Transverse colon (tissue), 4 donors: Measurements from ENCODE around the gene PKIB. TPM values are rescaled to one million over a fixed set of nuclear protein-coding genes. Genes with fewer than 3 reads are reported as not detected.

Experiments used
- DNase-seq: peaks from one replicate; pipeline ENCODE4 v3.0.0-alpha.2; 2019
- H3K27ac ChIP-seq, 4 donors: fragments of 200-600 bp; sonication (generic); 2 replicates each; pipeline ENCODE4 v1.5.1; 2016 to 2018; ENCODE audit warnings: inconsistent platforms in 4 of 4
- H3K27me3 ChIP-seq: fragments of 200-600 bp; sonication (generic); 2 replicates; pipeline ENCODE4 v1.5.1; 2017; ENCODE audit warnings: inconsistent platforms
- H3K36me3 ChIP-seq, 4 donors: fragments of 200-600 bp; sonication (generic); 2 replicates each; pipeline ENCODE4 v1.5.1; 2017 to 2019; ENCODE audit warnings: inconsistent platforms in 4 of 4
- H3K4me1 ChIP-seq, 4 donors: fragments of 200-600 bp; sonication (generic); 2 replicates each; pipeline ENCODE4 v1.5.1; 2017 to 2020; ENCODE audit warnings: inconsistent platforms in 4 of 4
- H3K4me3 ChIP-seq, 4 donors: fragments of 200-600 bp; sonication (generic); 1 replicate in 1 of 4; 2 replicates in 3 of 4; pipeline versions ENCODE4 v1.5.1 to v1.6.1; 2017 to 2019; ENCODE audit warnings: inconsistent platforms in 4 of 4
- H3K9me3 ChIP-seq, 2 donors: fragments of 200-600 bp; sonication (generic); 2 replicates each; pipeline ENCODE4 v1.5.1; 2017 to 2019; ENCODE audit warnings: inconsistent platforms in 2 of 2
- EP300 ChIP-seq: sonication (generic); formaldehyde crosslinking; IDR thresholded peaks from one replicate; pipeline ENCODE4 v1.6.1; 2017; ENCODE audit warnings: antibody characterized with exemption, low read depth
- POLR2A ChIP-seq: fragments of 450-650 bp; IDR thresholded peaks from one replicate; pipeline ENCODE4 v1.6.1; 2016; ENCODE audit warnings: antibody characterized with exemption, mild to moderate bottlenecking, moderate library complexity
- POLR2AphosphoS5 ChIP-seq, 3 donors: sonication (generic); formaldehyde crosslinking; IDR thresholded peaks; one replicate each; pipeline ENCODE4 v1.6.1; 2016; ENCODE audit warnings: antibody characterized with exemption in 3 of 3
- WGBS, 2 donors: methylation state at CpG; one replicate each; pipeline ENCODE4 v1.1.5; 2018; ENCODE audit warnings: low coverage in 1 of 2; 5-methylcytosine and 5-hydroxymethylcytosine counted together
- in situ Hi-C, 4 donors: fragments of 200-750 bp; cut with MboI; loops; one replicate each; pipeline versions ENCODE4 v1.15.0 to v1.15.1; 2017; ENCODE audit warnings: low sequenced_read_pairs in 3 of 4, low pct_ligation_motif_present in 1 of 4, low pct_unique_long_range_greater_than_20kb in 1 of 4
- intact Hi-C: fragments of 100-400 bp; cut with DNase I; formaldehyde crosslinking; loops from one replicate; pipeline ENCODE4 v1.15.1; 2023; ENCODE audit warnings: low total_unique reads
- total RNA-seq, 4 donors: library from RNA; depleted of rRNA; stranded (reverse); fragments of >200 nt; gene quantifications; one replicate each; pipeline ENCODE4 v1.1.0, GENCODE V29; 2016
- TF ChIP-seq, protein P1 (sequence below), 5 experiments: fragments of 200-600 bp in 3 of 5; fragments of 450-650 bp in 2 of 5; sonication (generic) in 3 of 5; IDR thresholded peaks; 1 replicate in 2 of 5; 2 replicates in 3 of 5; pipeline ENCODE4 v1.5.1; 2016 to 2017; ENCODE audit warnings: antibody characterized with exemption in 5 of 5, inconsistent platforms in 3 of 5, mild to moderate bottlenecking in 2 of 5, moderate library complexity in 1 of 5

The PKIB gene
- total RNA-seq, 4 donors from 2014 or later = 45.2 to 163 (median 96.1) TPM

DNA sequence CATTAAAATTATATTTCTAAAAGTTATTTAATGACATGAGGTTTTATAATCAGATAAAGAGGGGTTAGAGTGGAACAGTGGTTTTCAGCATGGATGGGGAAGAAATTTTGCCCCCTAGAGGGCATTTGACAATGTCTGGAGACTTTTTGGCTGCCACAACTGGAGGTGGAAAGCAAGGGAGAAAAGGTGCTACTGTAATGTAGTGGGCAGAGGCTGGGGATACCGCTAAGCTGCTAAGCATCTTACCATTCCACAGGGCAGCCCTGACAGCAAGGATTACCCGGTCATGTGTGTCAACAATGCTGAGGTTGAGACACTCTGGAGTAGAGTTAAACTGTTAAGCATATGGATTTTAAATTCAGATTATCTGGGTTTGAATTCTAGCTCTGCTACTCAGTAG, 116.4 kb downstream of the PKIB start:
- H3K4me1 ChIP-seq = no peaks in the 10 kb centered on the region
- DNase-seq = no peak
- TF ChIP-seq, protein P1, sequence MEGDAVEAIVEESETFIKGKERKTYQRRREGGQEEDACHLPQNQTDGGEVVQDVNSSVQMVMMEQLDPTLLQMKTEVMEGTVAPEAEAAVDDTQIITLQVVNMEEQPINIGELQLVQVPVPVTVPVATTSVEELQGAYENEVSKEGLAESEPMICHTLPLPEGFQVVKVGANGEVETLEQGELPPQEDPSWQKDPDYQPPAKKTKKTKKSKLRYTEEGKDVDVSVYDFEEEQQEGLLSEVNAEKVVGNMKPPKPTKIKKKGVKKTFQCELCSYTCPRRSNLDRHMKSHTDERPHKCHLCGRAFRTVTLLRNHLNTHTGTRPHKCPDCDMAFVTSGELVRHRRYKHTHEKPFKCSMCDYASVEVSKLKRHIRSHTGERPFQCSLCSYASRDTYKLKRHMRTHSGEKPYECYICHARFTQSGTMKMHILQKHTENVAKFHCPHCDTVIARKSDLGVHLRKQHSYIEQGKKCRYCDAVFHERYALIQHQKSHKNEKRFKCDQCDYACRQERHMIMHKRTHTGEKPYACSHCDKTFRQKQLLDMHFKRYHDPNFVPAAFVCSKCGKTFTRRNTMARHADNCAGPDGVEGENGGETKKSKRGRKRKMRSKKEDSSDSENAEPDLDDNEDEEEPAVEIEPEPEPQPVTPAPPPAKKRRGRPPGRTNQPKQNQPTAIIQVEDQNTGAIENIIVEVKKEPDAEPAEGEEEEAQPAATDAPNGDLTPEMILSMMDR (IDR thresholded peaks at IDR 0.05) = peak; percentile 30 to 46 (median 36)
- no peak for TF ChIP-seq POLR2AphosphoS5 (IDR thresholded peaks at IDR 0.05)
- no peak overlapping the region for H3K27ac ChIP-seq
- no peak overlapping the region for H3K4me3 ChIP-seq
- H3K27me3 ChIP-seq = no peaks in the 10 kb centered on the region
- 34 to 73% methylated on average over 2 of the region's 2 CpGs for WGBS, 2 donors
- in situ Hi-C loops = loop anchor here (10.0 to 25.0 kb wide), 2 partner anchors 232 to 586 kb away; no protein-coding TSS in a partner anchor
- no peaks in the 10 kb centered on the region for H3K9me3 ChIP-seq
- intact Hi-C loops = no loop called here
- no peaks in the 10 kb centered on the region for H3K36me3 ChIP-seq

DNA sequence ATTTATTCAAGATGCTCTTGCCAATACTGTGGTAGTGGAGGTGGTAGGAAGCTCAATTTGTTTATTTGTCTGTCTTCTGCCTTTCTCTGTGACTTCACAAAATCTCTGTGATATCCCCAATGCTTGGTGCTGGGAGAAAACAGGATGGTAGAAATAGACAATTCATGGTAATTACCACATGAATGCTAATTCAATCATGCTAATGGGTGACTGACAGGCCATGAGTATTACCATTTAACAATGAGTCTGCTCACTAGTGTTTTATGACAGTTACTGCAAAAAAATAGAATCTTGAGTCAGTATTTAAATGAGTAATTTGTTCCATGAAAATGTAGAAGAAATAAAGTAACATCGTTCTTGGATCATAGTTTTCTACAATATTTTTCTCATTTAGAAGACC, 117.0 kb downstream of the PKIB start:
- no peaks in the 10 kb centered on the region for H3K4me1 ChIP-seq
- in situ Hi-C loops (loop anchor here (10.0 to 25.0 kb wide), 2 partner anchors 232 to 585 kb away; no protein-coding TSS in a partner anchor), intact Hi-C loops (no loop called here)
- no peak overlapping the region for H3K4me3 ChIP-seq
- H3K36me3 ChIP-seq = no peaks in the 10 kb centered on the region
- H3K27me3 ChIP-seq = no peaks in the 10 kb centered on the region
- 43 to 82% methylated on average over 1 of the region's 1 CpG for WGBS, 2 donors
- H3K27ac ChIP-seq = no peak overlapping the region
- DNase-seq = no peak
- H3K9me3 ChIP-seq = no peaks in the 10 kb centered on the region
- TF ChIP-seq POLR2A (no peak), EP300 (no peak), POLR2AphosphoS5 (IDR thresholded peaks at IDR 0.05) (no peak)
- TF ChIP-seq, protein P1 (IDR thresholded peaks at IDR 0.05) = no peak

DNA sequence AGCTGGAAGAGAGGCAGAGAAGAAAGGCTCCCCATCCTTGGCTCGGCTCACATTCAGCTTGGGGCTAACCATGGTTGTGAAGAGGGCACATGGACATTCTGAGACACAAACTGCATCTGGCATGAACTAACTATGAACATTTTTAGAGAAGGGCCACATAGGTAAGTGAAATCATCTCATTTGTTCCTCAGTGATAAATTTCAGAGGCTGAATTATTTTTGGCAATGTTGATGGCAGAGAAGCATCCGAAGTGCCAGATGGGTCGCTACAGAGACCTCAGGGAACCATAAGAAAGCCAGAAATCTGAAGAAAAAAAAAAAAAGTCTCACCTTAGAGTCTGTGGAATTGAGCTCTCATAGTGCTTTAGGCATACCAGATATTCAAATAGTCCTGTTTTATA, 120.1 kb downstream of the PKIB start:
- Histone ChIP-seq H3K27me3 (no peaks in the 10 kb centered on the region), H3K4me3 (no peak overlapping the region), H3K27ac (no peak overlapping the region), H3K4me1 (no peaks in the 10 kb centered on the region), H3K9me3 (no peaks in the 10 kb centered on the region), H3K36me3 (no peaks in the 10 kb centered on the region)
- no peak for TF ChIP-seq POLR2A
- 76 to 80% methylated on average over 3 of the region's 3 CpGs for WGBS, 2 donors
- no peak for DNase-seq
- in situ Hi-C loops = loop anchor here (10.0 to 25.0 kb wide), 2 partner anchors 104 to 582 kb away; no protein-coding TSS in a partner anchor
- intact Hi-C loops = loop anchor here (5.0 kb wide), 1 partner anchor 107 kb away; no protein-coding TSS in a partner anchor

DNA sequence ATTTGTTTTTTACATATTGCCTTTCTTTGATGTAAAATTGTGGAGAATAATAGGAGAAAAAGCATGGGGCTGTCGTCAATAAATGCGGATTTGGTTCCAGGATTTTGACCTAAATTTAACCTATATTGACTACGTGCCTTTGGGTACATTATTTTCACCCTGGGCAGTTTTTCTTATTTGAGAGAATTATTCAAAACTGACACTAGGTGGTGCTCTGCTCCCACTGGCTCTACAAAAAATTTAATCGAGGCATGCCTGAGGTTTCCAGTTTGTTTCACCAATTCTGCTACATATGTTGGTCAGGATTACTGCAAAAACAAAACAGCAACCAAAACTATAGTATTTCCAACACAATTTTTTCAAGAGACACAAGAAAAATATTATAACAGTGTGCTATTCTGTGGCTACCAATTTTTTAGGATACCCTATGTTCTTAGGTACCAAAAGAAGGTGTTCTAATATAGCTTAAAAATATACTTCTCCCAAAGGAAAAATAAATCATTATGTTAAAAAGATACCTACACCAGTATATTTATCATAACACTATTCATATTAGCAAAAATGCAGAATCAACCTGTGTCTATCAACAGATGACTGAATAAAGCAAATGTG, 120.7 kb downstream of the PKIB start:
- intact Hi-C loops = loop anchor here (5.0 kb wide), 1 partner anchor 106 kb away; no protein-coding TSS in a partner anchor
- in situ Hi-C loops = loop anchor here (10.0 to 25.0 kb wide), 2 partner anchors 104 to 581 kb away; no protein-coding TSS in a partner anchor
- H3K27me3 ChIP-seq = no peaks in the 10 kb centered on the region

More for the DNA sequence above, 120.7 kb downstream of the PKIB start:
- TF ChIP-seq, protein P1 (IDR thresholded peaks at IDR 0.05) = peak; percentile 67 to 78 (median 75)
- no peak for TF ChIP-seq POLR2A
- no peak for TF ChIP-seq EP300
- TF ChIP-seq POLR2AphosphoS5 (IDR thresholded peaks at IDR 0.05) = no peak
- WGBS, 2 donors = 1 to 3% methylated on average over 4 of the region's 4 CpGs
- Histone ChIP-seq H3K36me3 (no peaks in the 10 kb centered on the region), H3K27ac (no peak overlapping the region), H3K4me3 (no peak overlapping the region), H3K9me3 (no peaks in the 10 kb centered on the region), H3K4me1 (no peaks in the 10 kb centered on the region)
- no peak for DNase-seq
